ENCODE measurements around the gene TXN. TPM values are rescaled to one million over a fixed set of nuclear protein-coding genes. Genes with fewer than 3 reads are reported as not detected.
A peak's percentile ranks its signal among the peaks of the same experiment; 100 is the strongest.

TXN gene
- total and polyA plus RNA-seq, 9 donors = 84.4 to 176 (median 117) TPM

DNA sequence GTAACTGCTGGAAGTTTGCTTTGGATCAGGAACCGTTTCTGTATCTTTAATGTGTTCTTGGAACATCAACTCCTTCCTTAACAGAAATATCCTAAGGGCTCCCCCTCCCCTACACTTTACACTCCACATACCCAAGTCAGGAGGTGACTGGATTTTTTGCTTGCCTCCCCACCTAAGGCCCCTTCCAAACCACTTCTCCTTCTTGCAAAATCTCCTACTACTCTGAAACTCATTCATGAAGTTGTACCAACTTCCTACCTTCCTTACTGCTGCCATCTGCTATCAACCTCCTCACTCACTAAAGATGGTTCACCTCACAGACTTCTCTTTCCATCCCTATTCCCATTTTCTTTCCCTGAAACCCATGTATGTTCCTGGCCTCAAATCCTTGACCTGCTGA is 16.1 kb downstream of the TXN start:
- Histone ChIP-seq H3K36me3 (no peaks in the 10 kb centered on the region), H3K27me3 (no peaks in the 10 kb centered on the region), H3K27ac (no peak overlapping the region), H3K4me1 (ENCODE audit: insufficient read depth) (peaks cover 4% of the 10 kb centered on the region), H3K9me3 (no peaks in the 10 kb centered on the region), H3K4me3 (no peak overlapping the region)
- TF ChIP-seq, protein P1, sequence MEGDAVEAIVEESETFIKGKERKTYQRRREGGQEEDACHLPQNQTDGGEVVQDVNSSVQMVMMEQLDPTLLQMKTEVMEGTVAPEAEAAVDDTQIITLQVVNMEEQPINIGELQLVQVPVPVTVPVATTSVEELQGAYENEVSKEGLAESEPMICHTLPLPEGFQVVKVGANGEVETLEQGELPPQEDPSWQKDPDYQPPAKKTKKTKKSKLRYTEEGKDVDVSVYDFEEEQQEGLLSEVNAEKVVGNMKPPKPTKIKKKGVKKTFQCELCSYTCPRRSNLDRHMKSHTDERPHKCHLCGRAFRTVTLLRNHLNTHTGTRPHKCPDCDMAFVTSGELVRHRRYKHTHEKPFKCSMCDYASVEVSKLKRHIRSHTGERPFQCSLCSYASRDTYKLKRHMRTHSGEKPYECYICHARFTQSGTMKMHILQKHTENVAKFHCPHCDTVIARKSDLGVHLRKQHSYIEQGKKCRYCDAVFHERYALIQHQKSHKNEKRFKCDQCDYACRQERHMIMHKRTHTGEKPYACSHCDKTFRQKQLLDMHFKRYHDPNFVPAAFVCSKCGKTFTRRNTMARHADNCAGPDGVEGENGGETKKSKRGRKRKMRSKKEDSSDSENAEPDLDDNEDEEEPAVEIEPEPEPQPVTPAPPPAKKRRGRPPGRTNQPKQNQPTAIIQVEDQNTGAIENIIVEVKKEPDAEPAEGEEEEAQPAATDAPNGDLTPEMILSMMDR (IDR thresholded peaks at IDR 0.05) = no peak
- no peak for TF ChIP-seq POLR2A (IDR thresholded peaks at IDR 0.05)
- no peak for TF ChIP-seq EP300 (IDR thresholded peaks at IDR 0.05)
- no peak for DNase-seq
- WGBS, 3 donors = 0 to 6% (median 0%) methylated on average over 1 of the region's 1 CpG
- intact Hi-C loops (cut with DNase I) = no loop called here

DNA sequence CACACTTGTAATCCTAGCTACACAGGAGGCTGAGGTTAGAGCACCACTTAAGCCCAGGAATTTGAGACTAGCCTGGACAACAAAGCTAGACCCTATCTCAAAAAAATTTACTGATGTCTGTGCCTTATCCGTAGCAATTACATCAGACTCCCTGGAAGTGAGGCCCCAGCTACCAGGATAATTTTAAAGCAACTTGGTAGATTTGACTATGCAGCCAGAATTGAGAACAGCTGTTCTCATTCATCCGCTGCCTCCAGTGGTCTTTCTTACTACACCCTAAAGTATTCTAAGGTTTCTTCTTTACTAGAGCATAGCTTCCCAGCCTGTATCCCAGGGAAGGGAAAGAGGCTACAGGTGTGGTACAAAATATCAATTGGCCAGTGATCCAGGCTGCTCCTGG is 28.0 kb downstream of the TXN start:
- intact Hi-C loops (cut with DNase I) = no loop called here
- WGBS, 3 donors = 61 to 69% (median 62%) methylated on average over 2 of the region's 2 CpGs
- H3K27me3 ChIP-seq = no peaks in the 10 kb centered on the region
- H3K36me3 ChIP-seq = no peaks in the 10 kb centered on the region
- no peaks in the 10 kb centered on the region for H3K4me1 ChIP-seq (ENCODE audit: insufficient read depth)
- TF ChIP-seq POLR2A (IDR thresholded peaks at IDR 0.05) = no peak
- TF ChIP-seq EP300 (IDR thresholded peaks at IDR 0.05) = no peak
- TF ChIP-seq, protein P1 (IDR thresholded peaks at IDR 0.05) = no peak
- no peak overlapping the region for H3K4me3 ChIP-seq
- H3K9me3 ChIP-seq = no peaks in the 10 kb centered on the region
- H3K27ac ChIP-seq = no peak overlapping the region
- no peak for DNase-seq

DNA sequence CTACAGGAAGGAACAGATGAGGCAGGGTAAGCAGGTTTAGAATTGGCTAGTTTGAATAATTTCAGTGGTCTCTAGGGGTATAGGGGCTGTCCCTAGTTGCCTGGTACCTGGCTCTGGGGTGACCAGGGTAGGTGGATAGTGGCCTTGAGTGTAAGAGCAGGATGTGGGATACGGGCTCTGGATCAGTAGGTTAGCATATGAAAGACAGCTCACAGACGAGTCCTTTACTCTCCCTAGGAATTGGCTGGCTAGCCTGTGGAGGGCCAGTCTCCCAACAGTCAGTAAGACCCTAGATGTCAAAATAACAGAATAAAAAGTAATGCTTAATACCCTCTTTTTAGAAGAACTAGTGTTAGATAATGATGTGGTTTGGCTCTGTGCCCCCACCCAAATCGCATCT is 31.7 kb downstream of the TXN start:
- no peak overlapping the region for H3K4me3 ChIP-seq
- TF ChIP-seq POLR2A (IDR thresholded peaks at IDR 0.05) = no peak
- H3K4me1 ChIP-seq (ENCODE audit: insufficient read depth) = no peaks in the 10 kb centered on the region
- H3K36me3 ChIP-seq = no peaks in the 10 kb centered on the region
- no peak for DNase-seq
- no peaks in the 10 kb centered on the region for H3K27me3 ChIP-seq
- H3K9me3 ChIP-seq = no peaks in the 10 kb centered on the region
- no peak overlapping the region for H3K27ac ChIP-seq
- 70 to 91% (median 75%) methylated on average over 3 of the region's 3 CpGs for WGBS, 3 donors
- intact Hi-C loops (cut with DNase I) = no loop called here

DNA sequence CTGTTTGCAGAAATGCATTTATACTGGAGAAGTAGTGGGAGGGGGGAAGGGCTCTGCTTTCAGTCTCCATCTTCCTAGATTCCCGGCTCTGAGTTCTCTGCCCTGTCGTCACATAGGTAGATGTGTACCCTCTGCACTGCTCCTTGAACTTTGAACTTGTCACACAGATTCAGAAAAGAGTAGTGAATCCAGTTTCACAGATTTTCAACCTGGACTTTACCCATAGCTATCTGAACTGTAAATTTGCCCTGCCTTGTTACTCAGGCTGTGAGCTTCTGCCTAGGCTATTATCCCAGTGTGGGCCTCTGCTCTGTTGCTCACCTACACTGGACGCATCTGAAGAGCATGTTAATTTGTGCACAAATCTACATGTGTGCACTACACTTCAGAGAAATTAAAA is 35.5 kb downstream of the TXN start:
- DNase-seq = no peak
- no peaks in the 10 kb centered on the region for H3K9me3 ChIP-seq
- no peaks in the 10 kb centered on the region for H3K36me3 ChIP-seq
- no peak for TF ChIP-seq POLR2A (IDR thresholded peaks at IDR 0.05)
- TF ChIP-seq EP300 (IDR thresholded peaks at IDR 0.05) = no peak
- TF ChIP-seq, protein P1 (IDR thresholded peaks at IDR 0.05) = no peak
- no peaks in the 10 kb centered on the region for H3K4me1 ChIP-seq (ENCODE audit: insufficient read depth)
- H3K27me3 ChIP-seq = no peaks in the 10 kb centered on the region
- no peak overlapping the region for H3K4me3 ChIP-seq
- intact Hi-C loops (cut with DNase I) = no loop called here
- 90 to 93% (median 92%) methylated on average over 3 of the region's 3 CpGs for WGBS, 3 donors
- no peak overlapping the region for H3K27ac ChIP-seq

DNA sequence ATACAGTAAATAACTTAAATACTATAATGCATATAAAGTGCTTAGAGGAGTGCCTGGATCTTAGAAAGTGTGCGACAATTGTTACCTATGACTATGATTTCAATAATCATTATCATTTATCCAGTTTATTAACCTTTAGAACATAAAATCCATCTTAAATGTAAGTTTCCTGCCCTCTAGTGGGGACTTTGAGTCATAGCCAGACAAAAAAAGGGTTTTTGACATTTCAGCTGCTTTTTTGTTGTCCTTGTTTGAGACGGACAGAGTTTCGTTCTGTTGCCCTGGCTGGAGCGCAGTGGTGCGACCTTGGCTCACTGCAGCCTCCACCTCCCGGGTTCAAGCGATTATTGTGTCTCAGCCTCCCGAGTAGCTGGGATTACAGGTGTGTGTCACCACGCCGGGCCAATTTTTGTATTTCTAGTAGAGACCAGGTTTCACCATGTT is 38.6 kb downstream of the TXN start:
- intact Hi-C loops (cut with DNase I) = loop anchor here in 2 of 4 donors (5.0 to 10.0 kb wide), 3 partner anchors 35 to 315 kb away; no protein-coding TSS in a partner anchor
- 17 to 20% (median 19%) methylated on average over 10 of the region's 10 CpGs for WGBS, 3 donors
- no peak for DNase-seq

More for the DNA sequence above, 38.6 kb downstream of the TXN start:
- no peaks in the 10 kb centered on the region for H3K27me3 ChIP-seq
- TF ChIP-seq, protein P1 (IDR thresholded peaks at IDR 0.05) = peak; percentile 57 to 76 (median 60)
- no peak for TF ChIP-seq EP300 (IDR thresholded peaks at IDR 0.05)
- no peak for TF ChIP-seq POLR2A (IDR thresholded peaks at IDR 0.05)
- H3K9me3 ChIP-seq = no peaks in the 10 kb centered on the region
- H3K27ac ChIP-seq = no peak overlapping the region
- no peaks in the 10 kb centered on the region for H3K36me3 ChIP-seq
- H3K4me1 ChIP-seq (ENCODE audit: insufficient read depth) = no peaks in the 10 kb centered on the region
- H3K4me3 ChIP-seq = no peak overlapping the region
